Stimulated activated CD8-positive, alpha-beta memory T cell treated with anti-CD3 and anti-CD28 coated beads, Interleukin-12 subunit alpha, Interleukin-12 subunit beta, amount 100 ng/mL, for 24 hours (primary cell): Measurements from ENCODE around the gene COL6A2.
"Not testable (repeated sequence)": the region's sequence is repeated elsewhere in the genome, so short reads cannot be mapped to it uniquely, and the experiment has no call there.

Source experiments
- DNase-seq: peaks from one replicate; pipeline ENCODE4 v3.0.0-alpha.2; 2020; ENCODE audit errors: extremely low read depth

Gene COL6A2

GRCh38 chr21:46097336-46098293 is at the start of gene COL6A2:
Gene COL6A2 (plus strand): TSS chr21:46098112.
- DNase-seq: no peak

- no peak for DNase-seq
These were observed 48.7 kb upstream of the COL6A2 start for GRCh38 chr21:46048926-46049889.

DNA sequence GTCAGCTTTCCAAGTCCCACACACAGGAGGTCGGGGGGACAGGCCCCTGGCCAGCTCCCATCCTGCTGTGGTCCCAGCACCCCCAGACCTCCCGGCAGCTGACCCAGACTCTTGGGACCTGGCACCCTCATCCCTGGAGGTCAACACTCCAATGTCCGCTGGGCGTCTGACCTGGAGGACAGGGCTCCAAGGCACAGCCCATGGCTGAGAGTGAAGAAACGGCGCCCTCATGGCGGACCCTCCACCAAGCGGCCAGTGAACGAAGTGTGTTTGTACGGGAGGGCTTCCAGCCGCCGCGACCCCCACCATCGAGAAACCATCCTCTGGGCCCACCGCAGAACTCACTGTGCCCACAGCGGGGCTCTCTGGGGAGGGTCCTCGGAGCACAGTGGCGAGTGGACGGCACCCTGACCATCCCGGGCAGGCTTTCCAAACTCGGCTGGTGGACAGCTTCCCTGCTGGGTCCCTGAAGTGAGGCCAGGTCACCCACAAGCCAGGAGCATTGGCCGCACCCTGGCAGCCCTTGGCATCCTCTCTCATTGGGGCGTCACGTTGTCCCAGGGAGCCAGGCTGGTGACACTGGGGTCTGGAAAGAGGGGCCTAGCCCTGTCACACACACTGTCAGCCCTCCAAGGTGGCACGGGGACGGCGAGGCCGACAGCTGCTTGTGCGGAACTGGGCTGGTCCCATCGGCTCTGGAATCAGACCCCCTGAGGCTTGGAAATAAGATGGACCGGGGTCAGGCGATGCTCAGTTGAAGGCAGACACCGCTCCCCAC is 47.8 kb upstream of the COL6A2 start:
- DNase-seq: no peak

DNA sequence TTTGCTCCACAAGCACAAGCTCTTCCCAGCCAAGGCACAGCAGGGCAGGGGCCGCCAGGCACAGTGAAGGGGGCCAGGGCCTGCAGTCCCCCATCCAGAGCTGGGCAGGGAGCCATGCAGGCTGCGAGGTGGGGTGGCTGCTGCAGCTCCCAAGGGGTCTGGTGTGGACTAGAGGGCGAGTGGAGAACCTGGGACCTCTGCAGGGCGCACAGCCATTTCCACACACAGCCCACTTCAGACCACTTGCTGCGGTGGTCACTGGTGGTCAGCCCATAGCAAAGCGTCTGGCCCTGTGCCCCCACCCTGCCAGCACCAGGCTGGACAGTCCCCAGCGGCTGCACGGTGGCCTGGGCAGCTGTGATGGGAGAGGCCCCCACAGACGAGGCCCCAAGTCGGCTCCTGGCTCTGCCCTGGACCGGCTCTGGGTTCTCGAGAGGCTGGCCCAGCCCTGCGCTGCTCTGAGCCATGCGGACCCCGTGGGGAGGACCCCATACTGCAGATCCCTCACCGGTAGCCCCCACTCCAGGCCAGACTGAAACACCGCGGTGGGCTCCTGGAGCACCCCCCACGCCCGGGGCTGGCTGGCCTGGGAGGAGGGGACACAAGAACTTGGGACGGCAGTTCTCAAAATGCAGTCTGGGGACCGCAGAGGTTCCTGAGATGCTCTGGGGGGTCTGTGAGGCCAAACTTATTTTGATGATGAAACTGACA is 47.1 kb upstream of the COL6A2 start:
- no peak for DNase-seq

GRCh38 chr21:46051379-46051770 is 46.5 kb upstream of the COL6A2 start:
- DNase-seq: no peak

DNA sequence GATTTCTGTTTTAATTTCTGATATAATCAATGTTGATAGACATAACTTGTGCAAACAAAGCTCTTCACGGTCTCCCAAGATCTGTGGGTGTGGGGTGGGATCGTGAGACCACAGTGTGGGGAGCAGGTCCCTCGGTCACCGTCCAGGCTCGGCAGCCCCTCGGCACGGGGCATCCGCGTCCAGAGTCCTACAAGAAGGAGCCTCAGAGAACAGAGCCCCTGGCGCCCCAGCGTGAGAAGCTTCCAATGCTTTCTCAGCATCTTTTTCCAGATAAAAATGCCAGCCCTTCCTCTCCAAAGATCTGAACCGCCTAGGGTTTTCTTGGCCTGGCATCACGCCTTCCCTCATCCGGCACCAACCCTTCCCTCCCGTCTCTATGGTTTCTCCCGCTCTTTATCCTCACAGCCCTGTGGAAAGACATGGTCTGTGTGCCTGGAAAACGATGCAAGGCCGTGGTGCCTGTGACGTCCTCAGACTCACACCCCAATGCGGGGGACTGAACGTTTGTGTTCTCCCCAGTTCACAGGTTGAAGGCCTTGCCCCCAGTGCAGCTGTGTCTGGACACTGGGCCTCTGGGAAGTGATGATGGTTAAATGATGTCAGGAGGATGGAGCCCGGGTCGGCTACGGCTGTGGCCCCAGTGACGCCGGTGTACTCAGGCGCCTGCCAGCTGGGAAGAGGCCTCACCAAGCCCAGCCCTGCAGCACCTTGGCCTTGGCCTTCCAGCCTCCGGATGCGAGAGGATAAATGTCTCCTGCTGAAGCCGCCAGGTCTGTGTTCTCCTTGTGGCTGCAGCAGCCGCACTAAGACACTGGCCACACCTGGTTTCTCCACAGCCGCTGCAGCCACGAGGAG is 45.9 kb upstream of the COL6A2 start:
- no peak for DNase-seq

- DNase-seq: peak; percentile 47
These were observed 44.9 kb upstream of the COL6A2 start for GRCh38 chr21:46052703-46053651.

GRCh38 chr21:46054031-46054430 is 43.9 kb upstream of the COL6A2 start:
- no peak for DNase-seq

- no peak for DNase-seq
These were observed 43.4 kb upstream of the COL6A2 start for GRCh38 chr21:46054451-46054881.

- DNase-seq: no peak
These were observed 42.0 kb upstream of the COL6A2 start for GRCh38 chr21:46055863-46056281.

DNA sequence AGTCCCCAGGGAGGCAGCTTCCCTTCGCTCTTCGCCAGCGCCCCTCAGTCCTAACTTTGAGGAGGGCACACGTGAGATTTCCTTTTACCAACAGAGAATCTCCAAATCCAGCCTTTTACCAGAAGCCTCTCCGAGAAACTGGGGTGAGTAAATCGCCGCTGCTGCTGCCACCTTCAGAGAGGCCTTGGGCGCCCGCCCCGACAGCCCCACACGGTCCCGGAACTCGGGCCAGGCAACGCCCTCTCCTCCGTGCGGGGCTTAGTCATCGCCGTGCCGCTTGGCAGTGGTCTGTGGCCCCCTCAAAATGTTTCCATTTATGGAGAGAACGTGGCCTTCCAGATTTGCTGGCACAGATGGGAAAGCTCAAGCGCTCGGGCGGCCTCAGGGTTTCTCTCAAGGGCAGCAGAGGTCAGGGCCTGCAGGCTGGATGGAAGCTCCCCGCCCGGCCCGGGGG is 41.4 kb upstream of the COL6A2 start:
- no peak for DNase-seq

DNA sequence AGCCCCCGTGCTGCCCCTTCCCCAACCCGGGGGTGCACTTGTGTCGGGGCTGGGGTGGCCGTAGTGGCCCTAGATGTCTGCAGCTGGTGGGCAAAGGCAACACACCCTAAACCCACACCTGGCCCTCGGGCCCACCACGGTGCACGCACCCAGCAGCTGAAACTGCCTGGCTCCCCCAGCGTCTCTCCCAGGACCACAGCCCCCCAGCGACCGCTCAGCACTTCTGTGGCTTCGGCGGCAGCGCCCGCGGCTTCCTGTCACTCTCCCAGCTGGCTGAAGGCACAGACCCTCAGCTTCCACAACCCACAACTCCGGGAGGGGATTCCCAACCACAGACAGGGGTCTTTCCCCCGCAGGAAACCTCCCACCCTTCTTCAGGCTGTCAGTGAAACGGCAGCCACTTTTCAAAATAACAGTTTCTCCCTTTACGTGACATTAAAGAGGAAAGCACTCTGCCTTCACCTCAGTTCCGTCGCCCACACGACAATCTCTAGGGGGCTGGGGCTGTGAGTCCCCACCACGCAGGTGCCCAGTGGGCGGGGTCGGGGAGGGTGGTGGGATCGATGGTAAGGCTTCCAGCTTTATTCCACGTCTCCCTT is 40.7 kb upstream of the COL6A2 start:
- no peak for DNase-seq

DNA sequence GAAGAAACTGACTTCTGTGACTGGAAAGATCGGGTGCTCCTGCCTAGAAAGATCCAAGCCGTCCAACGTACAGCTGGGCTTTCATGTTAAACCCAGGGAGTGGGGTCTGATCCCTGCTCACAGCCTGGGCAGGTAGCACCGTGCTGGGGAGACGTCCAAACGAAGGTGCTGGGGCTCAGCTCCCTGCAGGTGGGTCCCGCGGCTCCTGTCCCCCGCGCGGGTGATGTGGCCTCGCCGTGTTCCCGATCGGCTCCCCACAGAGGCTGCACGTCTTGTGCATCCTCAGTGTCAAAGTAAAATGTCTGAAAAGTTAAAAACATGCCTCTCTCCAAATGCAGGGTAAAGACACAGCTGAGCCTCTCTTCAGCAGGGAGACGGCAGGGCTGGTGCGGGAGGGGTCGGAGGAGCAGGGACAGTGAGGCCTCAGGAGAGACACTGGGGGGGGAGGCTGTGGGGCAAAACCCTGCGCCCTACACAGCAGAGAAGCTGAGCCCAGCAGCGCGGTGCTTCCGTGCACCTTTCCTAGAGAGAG is 40.1 kb upstream of the COL6A2 start:
- no peak for DNase-seq

DNA sequence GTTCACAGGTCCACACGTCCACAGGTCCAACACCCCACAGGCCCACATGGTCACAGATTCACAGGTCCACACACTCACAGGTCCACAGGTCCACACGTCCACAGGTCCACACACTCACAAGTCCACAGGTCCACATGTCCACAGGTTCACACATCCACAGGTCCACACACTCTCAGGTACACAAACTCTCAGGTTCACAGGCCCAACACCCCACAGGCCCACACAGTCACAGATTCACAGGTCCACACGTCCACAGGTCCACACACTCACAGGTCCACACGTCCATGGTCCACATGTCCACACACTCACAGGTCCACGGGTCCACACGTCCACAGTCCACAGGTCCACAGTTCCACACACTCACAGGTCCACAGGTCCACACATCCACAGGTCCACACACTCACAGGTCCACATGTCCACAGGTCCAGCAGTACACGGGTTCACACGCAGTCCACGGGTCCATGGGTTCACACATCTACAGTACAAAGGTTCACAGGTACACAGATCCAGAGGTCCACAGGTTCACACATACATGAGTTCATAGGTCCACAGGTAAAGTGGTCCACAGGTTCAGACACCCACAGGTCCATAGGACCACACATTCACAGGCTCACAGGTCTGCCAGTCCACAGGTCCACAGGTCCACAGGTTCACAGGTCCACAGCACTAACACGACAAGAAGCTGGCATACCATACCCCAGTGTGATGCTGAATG is 39.3 kb upstream of the COL6A2 start:
- DNase-seq: no peak

DNA sequence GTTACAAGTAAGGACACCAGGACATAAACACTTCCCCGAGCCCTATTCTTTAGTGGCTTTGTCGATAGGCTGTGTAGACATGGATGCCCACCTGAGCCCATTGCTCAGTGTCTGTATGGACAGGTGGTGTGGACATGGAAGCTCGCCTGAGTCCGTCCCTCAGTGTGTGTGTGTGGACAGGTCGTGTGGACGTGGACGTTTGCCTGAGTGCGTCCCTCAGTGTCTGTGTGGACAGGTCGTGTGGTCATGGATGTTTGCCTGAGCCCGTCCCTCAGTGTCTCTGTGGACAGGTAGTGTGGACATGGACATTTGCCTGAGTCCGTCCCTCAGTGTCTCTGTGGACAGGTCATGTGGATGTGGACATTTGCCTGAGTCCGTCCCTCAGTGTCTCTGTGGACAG is 38.7 kb upstream of the COL6A2 start:
- DNase-seq: no peak

DNA sequence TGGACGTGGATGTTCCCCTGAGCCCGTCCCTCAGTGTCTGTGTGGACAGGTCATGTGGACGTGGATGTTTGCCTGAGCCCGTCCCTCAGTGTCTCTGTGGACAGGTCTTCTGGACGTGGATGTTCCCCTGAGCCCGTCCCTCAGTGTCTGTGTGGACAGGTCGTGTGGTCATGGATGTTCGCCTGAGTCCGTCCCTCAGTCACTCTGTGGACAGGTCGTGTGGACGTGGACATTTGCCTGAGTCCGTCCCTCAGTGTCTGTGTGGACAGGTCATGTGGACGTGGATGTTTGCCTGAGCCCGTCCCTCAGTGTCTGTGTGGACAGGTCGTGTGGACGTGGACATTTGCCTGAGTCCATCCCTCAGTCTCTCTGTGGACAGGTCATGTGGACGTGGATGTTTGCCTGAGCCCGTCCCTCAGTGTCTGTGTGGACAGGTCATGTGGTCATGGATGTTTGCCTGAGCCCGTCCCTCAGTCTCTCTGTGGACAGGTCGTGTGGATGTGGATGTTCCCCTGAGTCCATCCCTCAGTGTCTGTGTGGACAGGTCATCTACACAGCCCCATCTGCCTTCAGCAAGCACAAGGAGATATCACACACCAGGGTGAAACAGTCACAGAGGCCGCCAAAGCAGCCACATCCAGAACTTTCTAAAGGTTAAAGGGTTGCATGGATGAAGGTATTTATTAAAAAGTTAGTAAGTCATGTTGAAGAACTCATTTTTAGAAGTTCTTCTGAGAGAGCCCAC is 38.0 kb upstream of the COL6A2 start:
- not testable (repeated sequence) for DNase-seq

- DNase-seq: no peak
These were observed 37.3 kb upstream of the COL6A2 start for GRCh38 chr21:46060596-46061061.
